Tibial artery (tissue), 4 donors: ENCODE measurements around the gene ATXN7L3B.
A peak's percentile ranks its signal among the peaks of the same experiment; 100 is the strongest.

Source experiments
- DNase-seq, 2 donors: peaks; one replicate each; pipeline ENCODE4 v3.0.0-alpha.2; 2019
- H3K27ac ChIP-seq, 2 donors: fragments of 200-600 bp; sonication (generic) in 1 of 2; 1 replicate in 1 of 2; 2 replicates in 1 of 2; pipeline ENCODE4 v1.5.1; 2018 to 2019; ENCODE audit warnings: mild to moderate bottlenecking in 1 of 2
- H3K27me3 ChIP-seq, 2 donors: fragments of 200-600 bp; sonication (generic) in 1 of 2; one replicate each; pipeline versions ENCODE4 v1.5.1 to v1.6.0; 2016 to 2019
- H3K36me3 ChIP-seq, 3 donors: fragments of 200-600 bp; sonication (generic) in 2 of 3; one replicate each; pipeline ENCODE4 v1.5.1; 2016 to 2019; ENCODE audit warnings: mild to moderate bottlenecking in 2 of 3
- H3K4me1 ChIP-seq, 4 donors: fragments of 200-600 bp; sonication (generic) in 2 of 4; 1 replicate in 3 of 4; 2 replicates in 1 of 4; pipeline ENCODE4 v1.5.1; 2016 to 2019
- H3K4me3 ChIP-seq, 2 donors: fragments of 200-600 bp; sonication (generic) in 1 of 2; 1 replicate in 1 of 2; 2 replicates in 1 of 2; pipeline ENCODE4 v1.5.1; 2018 to 2019; ENCODE audit warnings: mild to moderate bottlenecking in 2 of 2
- H3K9me3 ChIP-seq, 3 donors: fragments of 200-600 bp; sonication (generic) in 1 of 3; one replicate each; pipeline ENCODE4 v1.5.1; 2016 to 2019
- intact Hi-C: fragments of 100-400 bp; cut with DNase I; formaldehyde crosslinking; loops from one replicate; pipeline ENCODE4 v1.15.0; 2023; ENCODE audit warnings: low total_unique reads
- TF ChIP-seq, protein P1 (sequence below), 2 experiments: fragments of 200-600 bp in 1 of 2; fragments of 450-650 bp in 1 of 2; IDR thresholded peaks; one replicate each; pipeline ENCODE4 v1.5.1; 2017 to 2019; ENCODE audit warnings: antibody characterized with exemption in 2 of 2, mild to moderate bottlenecking in 1 of 2, moderate library complexity in 1 of 2

Gene ATXN7L3B

DNA sequence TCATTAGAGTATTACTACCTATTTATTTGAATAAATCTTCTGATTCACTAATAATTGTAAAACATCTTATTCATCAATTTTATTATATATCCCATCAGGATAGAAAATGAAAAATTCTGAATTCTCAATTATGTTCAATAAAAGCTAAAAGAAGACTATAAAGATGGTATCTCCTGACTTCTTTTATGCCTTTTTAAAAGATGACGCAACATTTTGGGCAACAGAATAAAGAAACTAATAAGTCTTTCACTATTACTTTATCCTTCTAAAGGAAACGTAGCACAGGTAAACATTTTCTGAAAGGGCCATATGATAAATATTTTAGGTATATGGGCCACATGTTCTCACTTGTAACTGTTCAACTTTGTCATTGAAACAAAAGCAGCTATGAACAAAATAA is 10.1 kb upstream of the ATXN7L3B start:
- TF ChIP-seq, protein P1, sequence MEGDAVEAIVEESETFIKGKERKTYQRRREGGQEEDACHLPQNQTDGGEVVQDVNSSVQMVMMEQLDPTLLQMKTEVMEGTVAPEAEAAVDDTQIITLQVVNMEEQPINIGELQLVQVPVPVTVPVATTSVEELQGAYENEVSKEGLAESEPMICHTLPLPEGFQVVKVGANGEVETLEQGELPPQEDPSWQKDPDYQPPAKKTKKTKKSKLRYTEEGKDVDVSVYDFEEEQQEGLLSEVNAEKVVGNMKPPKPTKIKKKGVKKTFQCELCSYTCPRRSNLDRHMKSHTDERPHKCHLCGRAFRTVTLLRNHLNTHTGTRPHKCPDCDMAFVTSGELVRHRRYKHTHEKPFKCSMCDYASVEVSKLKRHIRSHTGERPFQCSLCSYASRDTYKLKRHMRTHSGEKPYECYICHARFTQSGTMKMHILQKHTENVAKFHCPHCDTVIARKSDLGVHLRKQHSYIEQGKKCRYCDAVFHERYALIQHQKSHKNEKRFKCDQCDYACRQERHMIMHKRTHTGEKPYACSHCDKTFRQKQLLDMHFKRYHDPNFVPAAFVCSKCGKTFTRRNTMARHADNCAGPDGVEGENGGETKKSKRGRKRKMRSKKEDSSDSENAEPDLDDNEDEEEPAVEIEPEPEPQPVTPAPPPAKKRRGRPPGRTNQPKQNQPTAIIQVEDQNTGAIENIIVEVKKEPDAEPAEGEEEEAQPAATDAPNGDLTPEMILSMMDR (IDR thresholded peaks at IDR 0.05) = no peak
- Histone ChIP-seq H3K27me3 (no peaks in the 10 kb centered on the region), H3K27ac (no peak overlapping the region), H3K36me3 (no peaks in the 10 kb centered on the region), H3K9me3 (no peaks in the 10 kb centered on the region), H3K4me1 (no peaks in the 10 kb centered on the region), H3K4me3 (no peak overlapping the region)
- intact Hi-C loops = no loop called here
- DNase-seq = no peak

DNA sequence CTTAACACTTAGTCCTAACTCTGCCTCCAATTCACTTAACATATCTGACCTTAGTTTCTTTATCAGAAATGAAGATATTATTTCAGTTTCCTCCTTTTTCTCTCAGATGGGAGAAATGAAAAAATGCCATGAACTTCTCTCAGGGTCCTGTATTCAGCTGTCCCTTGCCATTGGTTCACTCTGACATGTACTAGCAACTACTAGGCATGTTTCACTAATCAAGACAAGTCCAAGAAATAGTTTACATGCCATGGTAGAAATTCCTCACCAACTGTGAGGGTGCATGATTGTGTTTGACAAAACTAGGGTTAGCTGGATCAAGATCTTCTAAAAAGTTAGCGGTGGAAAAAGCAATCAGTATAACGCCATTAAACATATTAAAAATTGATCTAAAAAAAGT is 7.0 kb upstream of the ATXN7L3B start:
- Histone ChIP-seq H3K4me3 (no peak overlapping the region), H3K36me3 (no peaks in the 10 kb centered on the region), H3K27ac (no peak overlapping the region), H3K27me3 (no peaks in the 10 kb centered on the region), H3K9me3 (no peaks in the 10 kb centered on the region), H3K4me1 (no peaks in the 10 kb centered on the region)
- intact Hi-C loops = no loop called here
- no peak for DNase-seq
- TF ChIP-seq, protein P1 (IDR thresholded peaks at IDR 0.05) = no peak

DNA sequence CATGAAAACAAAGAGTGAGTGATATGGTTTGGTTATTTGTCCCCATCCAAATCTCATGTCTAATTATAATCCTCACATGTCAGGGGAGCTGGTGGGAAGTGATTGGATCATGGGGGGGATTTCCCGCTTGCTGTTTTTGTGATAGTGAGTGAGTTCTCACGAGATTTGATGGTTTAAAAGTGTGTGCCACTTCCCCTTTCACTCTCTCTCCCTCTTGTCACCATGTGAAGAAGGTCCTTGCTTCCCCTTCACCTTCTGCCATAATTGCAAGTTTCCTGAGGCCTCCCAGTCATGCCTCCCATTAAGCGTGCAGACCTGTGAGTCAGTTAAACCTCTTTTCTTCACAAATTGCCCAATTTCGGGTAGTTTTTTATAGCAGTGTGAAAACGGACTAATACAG is 2.1 kb upstream of the ATXN7L3B start:
- Histone ChIP-seq H3K4me3 (no peak overlapping the region), H3K27ac (no peak overlapping the region), H3K9me3 (no peaks in the 10 kb centered on the region), H3K4me1 (peaks cover 0 to 25% (median 19%) of the 10 kb centered on the region in 4 donors), H3K36me3 (peaks cover 0 to 5% (median 0%) of the 10 kb centered on the region in 3 donors), H3K27me3 (no peaks in the 10 kb centered on the region)
- TF ChIP-seq, protein P1 (IDR thresholded peaks at IDR 0.05) = no peak
- intact Hi-C loops = no loop called here
- DNase-seq = no peak

DNA sequence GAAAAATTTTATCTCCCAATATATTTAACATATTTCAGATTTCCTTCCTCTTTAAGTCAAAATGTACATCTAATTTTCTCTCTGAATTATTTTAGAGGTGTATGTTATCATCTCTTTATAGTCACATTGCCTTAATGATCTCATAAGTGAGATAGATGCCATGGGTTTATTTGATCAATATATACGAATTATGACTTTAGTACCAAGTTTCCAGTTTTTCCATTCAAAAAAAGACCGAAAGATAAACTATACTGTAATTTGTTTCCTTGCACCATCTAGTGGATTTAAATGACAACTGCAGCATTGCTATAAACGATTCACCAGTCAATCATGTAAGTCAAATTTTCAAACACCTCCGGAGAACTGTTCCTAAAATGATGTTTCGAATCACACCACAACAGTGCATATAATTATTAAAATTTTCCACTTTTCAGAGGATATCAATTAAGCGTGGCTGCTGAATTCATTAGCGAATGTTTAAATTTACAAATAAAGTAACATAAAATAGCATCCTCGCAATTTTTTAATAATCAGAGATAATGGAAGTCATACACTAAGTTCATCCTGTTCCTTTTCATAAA is 419 bp upstream of the ATXN7L3B start:
- peaks cover 0 to 36% (median 24%) of the 10 kb centered on the region in 4 donors for H3K4me1 ChIP-seq
- intact Hi-C loops = no loop called here
- TF ChIP-seq, protein P1 (IDR thresholded peaks at IDR 0.05) = peak; percentile 58 to 67
- peak overlapping the region; percentile 87 to 95 for H3K27ac ChIP-seq
- H3K27me3 ChIP-seq = no peaks in the 10 kb centered on the region
- peak overlapping the region; percentile 75 to 87 for H3K4me3 ChIP-seq
- H3K36me3 ChIP-seq = peaks cover 0 to 12% (median 0%) of the 10 kb centered on the region in 3 donors
- no peaks in the 10 kb centered on the region for H3K9me3 ChIP-seq
- no peak for DNase-seq

DNA sequence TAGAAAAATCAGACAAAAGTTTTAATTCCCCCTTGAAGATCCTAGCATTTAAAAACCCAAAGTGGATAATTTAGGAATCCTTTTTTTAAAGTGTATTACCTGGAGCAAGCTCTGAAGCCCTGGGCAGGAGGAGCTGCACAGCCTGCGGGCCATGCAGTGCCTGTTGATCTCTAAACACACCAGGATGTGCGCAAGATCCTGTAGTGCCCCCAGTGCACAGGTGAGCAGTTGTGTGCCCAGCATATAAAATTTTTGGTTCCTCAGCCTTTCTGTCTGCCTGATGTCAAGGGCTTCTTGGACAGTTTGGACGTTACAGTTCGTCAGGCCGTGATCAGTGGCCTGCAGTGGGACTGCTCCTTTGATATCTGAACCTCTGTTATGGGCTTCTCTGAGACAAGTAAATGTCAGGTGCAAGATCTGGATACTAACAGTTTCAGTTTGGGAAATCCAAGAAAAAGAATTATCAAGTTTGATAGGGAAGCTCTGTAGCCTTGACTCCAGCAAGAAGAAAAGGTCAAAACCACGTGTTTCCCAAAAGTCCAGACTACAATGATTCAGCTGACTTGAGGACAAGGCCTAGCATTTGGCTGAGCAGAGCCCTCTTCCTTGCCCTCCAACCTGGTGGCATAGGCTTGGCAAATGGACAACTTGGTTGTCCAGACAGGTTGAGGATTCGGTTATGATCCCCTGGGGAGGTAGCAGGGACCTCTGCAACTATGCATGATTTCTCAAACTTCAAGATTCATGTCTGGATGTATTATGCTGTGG is 1.0 kb downstream of the ATXN7L3B start:
- Histone ChIP-seq H3K27me3 (no peaks in the 10 kb centered on the region), H3K27ac (peak overlapping the region; percentile 87 to 95), H3K9me3 (no peaks in the 10 kb centered on the region), H3K36me3 (peaks cover 0 to 12% (median 0%) of the 10 kb centered on the region in 3 donors), H3K4me3 (peak overlapping the region; percentile 75 to 87), H3K4me1 (peaks cover 0 to 36% (median 24%) of the 10 kb centered on the region in 4 donors)
- intact Hi-C loops = no loop called here
- TF ChIP-seq, protein P1 (IDR thresholded peaks at IDR 0.05) = no peak
- no peak for DNase-seq
